WTC11 (cell line): ENCODE results near the gene ATF7. TPM values are rescaled to one million over a fixed set of nuclear protein-coding genes. Genes with fewer than 3 reads are reported as not detected.

Experiments
- ATAC-seq: fragments of 200-7000 bp; cut with Tn5 transposase; 2 replicates; pipeline ENCODE4 v1.10.0; 2021; ENCODE audit warnings: mild to moderate bottlenecking, moderate library complexity
- CTCF ChIA-PET: fragments of 300-600 bp; sonication (Branson Sonifier 250); formaldehyde crosslinking; loops from one replicate; lab custom pipeline; 2021; ENCODE audit warnings: antibody characterized with exemption; lab: Charles Lee
- POLR2A ChIA-PET: fragments of 350-600 bp; sonication (Branson Sonifier 250); formaldehyde crosslinking; loops from one replicate; lab custom pipeline; 2021; ENCODE audit warnings: antibody characterized with exemption; lab: Charles Lee
- DNase-seq: peaks from one replicate; pipeline ENCODE4 v3.0.0; 2021; ENCODE audit warnings: low spot score
- H3K27ac Mint-ChIP-seq: 2 replicates; pipeline ENCODE4 v1.8.0; 2021; ENCODE audit warnings: mixed read lengths
- H3K27me3 Mint-ChIP-seq: 2 replicates; pipeline ENCODE4 v1.8.0; 2021; ENCODE audit warnings: low read depth, mild to moderate bottlenecking, moderate library complexity, mixed read lengths
- H3K36me3 Mint-ChIP-seq: 2 replicates; pipeline ENCODE4 v1.8.0; 2021; ENCODE audit warnings: mixed read lengths
- H3K4me1 Mint-ChIP-seq: 2 replicates; pipeline ENCODE4 v1.8.0; 2022; ENCODE audit warnings: mixed read lengths
- H3K4me3 Mint-ChIP-seq: 2 replicates; pipeline ENCODE4 v1.8.0; 2021; ENCODE audit warnings: mild to moderate bottlenecking, moderate library complexity, mixed read lengths
- H3K9me3 Mint-ChIP-seq: 2 replicates; pipeline ENCODE4 v1.8.0; 2021; ENCODE audit warnings: mixed read lengths
- ATF3 ChIP-seq: sonication (generic); formaldehyde crosslinking; conservative IDR thresholded peaks from 2 replicates; pipeline ENCODE4 v1.8.1; 2022; ENCODE audit warnings: mild to moderate bottlenecking, missing genetic modification reagents
- ATF6 ChIP-seq: sonication (generic); formaldehyde crosslinking; IDR thresholded peaks from 2 replicates; pipeline ENCODE4 v1.8.1; 2023; ENCODE audit warnings: mild to moderate bottlenecking, missing genetic modification reagents
- CREB1 ChIP-seq: sonication (generic); formaldehyde crosslinking; IDR thresholded peaks from 2 replicates; pipeline ENCODE4 v1.8.0; 2023; ENCODE audit warnings: mild to moderate bottlenecking, missing genetic modification reagents
- CREM ChIP-seq: sonication (generic); formaldehyde crosslinking; IDR thresholded peaks from 2 replicates; pipeline ENCODE4 v1.8.1; 2022; ENCODE audit warnings: mild to moderate bottlenecking, missing genetic modification reagents, moderate library complexity
- EMX1 ChIP-seq: fragments of 250-450 bp; sonication (Bioruptor Pico); IDR thresholded peaks from 2 replicates; pipeline ENCODE4 v1.8.0; 2021; ENCODE audit warnings: mild to moderate bottlenecking
- FOXP4 ChIP-seq: sonication (generic); formaldehyde crosslinking; IDR thresholded peaks from 2 replicates; pipeline ENCODE4 v1.8.0; 2022; ENCODE audit warnings: mild to moderate bottlenecking, missing genetic modification reagents
- GABPB1 ChIP-seq: sonication (generic); formaldehyde crosslinking; IDR thresholded peaks from 2 replicates; pipeline ENCODE4 v1.8.1; 2023; ENCODE audit warnings: mild to moderate bottlenecking, missing genetic modification reagents
- MAX ChIP-seq: sonication (generic); formaldehyde crosslinking; IDR thresholded peaks from 2 replicates; pipeline ENCODE4 v1.8.0; 2022; ENCODE audit warnings: mild to moderate bottlenecking, missing genetic modification reagents
- MYBL2 ChIP-seq: sonication (generic); formaldehyde crosslinking; IDR thresholded peaks from 2 replicates; pipeline ENCODE4 v1.8.1; 2023; ENCODE audit warnings: mild to moderate bottlenecking, moderate library complexity, missing genetic modification reagents
- NFYB ChIP-seq: sonication (generic); formaldehyde crosslinking; conservative IDR thresholded peaks from 2 replicates; pipeline ENCODE4 v1.8.0; 2022; ENCODE audit warnings: low read depth, missing genetic modification reagents
- PRDM15 ChIP-seq: sonication (generic); formaldehyde crosslinking; IDR thresholded peaks from 2 replicates; pipeline ENCODE4 v1.8.0; 2022; ENCODE audit warnings: missing genetic modification reagents
- PREB ChIP-seq: sonication (generic); formaldehyde crosslinking; IDR thresholded peaks from 2 replicates; pipeline ENCODE4 v1.8.1; 2022; ENCODE audit warnings: mild to moderate bottlenecking, missing genetic modification reagents, moderate library complexity, borderline replicate concordance
- RORB ChIP-seq: fragments of 250-450 bp; sonication (Bioruptor Pico); IDR thresholded peaks from 2 replicates; pipeline ENCODE4 v1.9.0; 2021; ENCODE audit warnings: mild to moderate bottlenecking
- TCF7 ChIP-seq: sonication (generic); formaldehyde crosslinking; IDR thresholded peaks from 2 replicates; pipeline ENCODE4 v1.8.0; 2022; ENCODE audit warnings: mild to moderate bottlenecking, low read depth, missing genetic modification reagents, moderate library complexity
- TEAD4 ChIP-seq: sonication (generic); formaldehyde crosslinking; IDR thresholded peaks from 2 replicates; pipeline ENCODE4 v1.8.0; 2022; ENCODE audit warnings: mild to moderate bottlenecking, missing genetic modification reagents
- TP53 ChIP-seq: sonication (generic); formaldehyde crosslinking; IDR thresholded peaks from 2 replicates; pipeline ENCODE4 v1.8.1; 2023; ENCODE audit warnings: mild to moderate bottlenecking, missing genetic modification reagents
- USF1 ChIP-seq: sonication (generic); formaldehyde crosslinking; IDR thresholded peaks from 2 replicates; pipeline ENCODE4 v1.8.0; 2022; ENCODE audit warnings: mild to moderate bottlenecking, missing genetic modification reagents
- ZNF138 ChIP-seq: sonication (generic); formaldehyde crosslinking; conservative IDR thresholded peaks from 2 replicates; pipeline ENCODE4 v1.8.1; 2022; ENCODE audit warnings: mild to moderate bottlenecking, moderate library complexity, missing genetic modification reagents
- ZNF232 ChIP-seq: sonication (generic); formaldehyde crosslinking; IDR thresholded peaks from 2 replicates; pipeline ENCODE4 v1.8.0; 2022; ENCODE audit warnings: mild to moderate bottlenecking, missing genetic modification reagents
- ZNF512 ChIP-seq: sonication (generic); formaldehyde crosslinking; IDR thresholded peaks from 2 replicates; pipeline ENCODE4 v1.8.1; 2022; ENCODE audit warnings: missing genetic modification reagents, borderline replicate concordance
- total RNA-seq: library from RNA; stranded (reverse); gene quantifications from 3 replicates; pipeline ENCODE4 v1.2.3, GENCODE V29; 2021

Gene ATF7
- total RNA-seq, 1 experiment from 2014 or later = 16.3 TPM

GRCh38 chr12:53505555-53506449 lies 120.4 kb downstream of the ATF7 start:
- ChIA-PET POLR2A (no interaction called here), CTCF (interaction anchor here (0.9 to 6.8 kb wide), 2 partner anchors 26 to 153 kb away, joined by 4 to 99 read pairs; no protein-coding TSS in a partner anchor)
- H3K4me3 Mint-ChIP-seq = no peak overlapping the region
- H3K27ac Mint-ChIP-seq = no peak overlapping the region
- H3K9me3 Mint-ChIP-seq = no peaks in the 10 kb centered on the region
- no peaks in the 10 kb centered on the region for H3K27me3 Mint-ChIP-seq
- DNase-seq (no peak), ATAC-seq (no peak)
- peaks cover 21% of the 10 kb centered on the region for H3K36me3 Mint-ChIP-seq
- peaks cover 12% of the 10 kb centered on the region for H3K4me1 Mint-ChIP-seq
- TF ChIP-seq MAX (CRISPR knock-in tag) (no peak), ZNF138 (CRISPR knock-in tag) (no peak), USF1 (CRISPR knock-in tag) (no peak), RORB (CRISPR knock-in tag) (no peak), ZNF512 (CRISPR knock-in tag) (no peak), EMX1 (CRISPR knock-in tag) (no peak), ATF6 (CRISPR knock-in tag) (no peak), CREM (CRISPR knock-in tag) (no peak), TCF7 (no peak), GABPB1 (CRISPR knock-in tag) (no peak), MYBL2 (CRISPR knock-in tag) (no peak), ATF3 (no peak)

GRCh38 chr12:53505086-53505485 lies 121.1 kb downstream of the ATF7 start:
- no peak overlapping the region; the same call in 1 of the 2 replicates for H3K27ac Mint-ChIP-seq
- peaks cover 21% of the 10 kb centered on the region for H3K36me3 Mint-ChIP-seq
- no peak for TF ChIP-seq ZNF232 (CRISPR knock-in tag)
- no peak for TF ChIP-seq CREB1
- TF ChIP-seq MAX (CRISPR knock-in tag) = no peak
- no peak for TF ChIP-seq TP53
- no peak for TF ChIP-seq PRDM15 (CRISPR knock-in tag)
- no peak for TF ChIP-seq TEAD4
- TF ChIP-seq CREM (CRISPR knock-in tag) = no peak
- no peak for TF ChIP-seq PREB (CRISPR knock-in tag)
- TF ChIP-seq FOXP4 (CRISPR knock-in tag) = no peak
- TF ChIP-seq NFYB = no peak
- DNase-seq (no peak), ATAC-seq (no peak)
- POLR2A ChIA-PET = no interaction called here
- H3K4me1 Mint-ChIP-seq = peaks cover 14% of the 10 kb centered on the region
- no peaks in the 10 kb centered on the region for H3K9me3 Mint-ChIP-seq
- CTCF ChIA-PET = interaction anchor here (0.6 to 1.2 kb wide), 2 partner anchors 184 to 241 kb away, joined by 3 read pairs; partner anchors contain the start of gene AAAS
- no peaks in the 10 kb centered on the region for H3K27me3 Mint-ChIP-seq
- no peak overlapping the region for H3K4me3 Mint-ChIP-seq
